ENCODE measurements around the gene SLC10A7.

GRCh38 chr4:146329050-146329716 lies 192.6 kb downstream of the SLC10A7 start:
- TF ChIP-seq CTCF (IDR thresholded peaks at IDR 0.05; ENCODE audit: low read depth, low read length, poor library complexity, severe bottlenecking) (no peak), EZH2phosphoT487 (IDR thresholded peaks at IDR 0.05; ENCODE audit: borderline replicate concordance, low read length) (no peak)

Data from DOHH2 (cell line).